ENCODE results near the gene HMG20B.

DNA sequence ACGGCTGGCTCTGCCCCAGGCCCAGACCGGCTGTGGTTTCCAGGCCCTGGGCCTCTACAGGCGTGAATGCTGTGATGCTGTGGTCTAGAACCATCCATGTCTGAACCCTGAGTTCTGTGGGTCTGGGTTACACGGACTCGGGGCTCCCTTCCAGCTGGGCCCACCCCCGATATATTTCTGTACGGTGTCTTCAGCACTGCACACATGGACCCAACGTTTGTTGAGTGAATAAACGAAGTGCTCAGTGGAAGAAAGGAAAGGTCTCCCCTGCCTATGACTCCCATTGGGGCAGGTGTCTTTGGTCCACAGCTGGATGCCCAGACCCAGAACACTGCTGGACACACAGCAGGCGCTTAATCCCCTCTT, 27.1 kb upstream of the HMG20B start:
- TF ChIP-seq POLR2A (IDR thresholded peaks at IDR 0.05): no peak
- TF ChIP-seq, protein P1, sequence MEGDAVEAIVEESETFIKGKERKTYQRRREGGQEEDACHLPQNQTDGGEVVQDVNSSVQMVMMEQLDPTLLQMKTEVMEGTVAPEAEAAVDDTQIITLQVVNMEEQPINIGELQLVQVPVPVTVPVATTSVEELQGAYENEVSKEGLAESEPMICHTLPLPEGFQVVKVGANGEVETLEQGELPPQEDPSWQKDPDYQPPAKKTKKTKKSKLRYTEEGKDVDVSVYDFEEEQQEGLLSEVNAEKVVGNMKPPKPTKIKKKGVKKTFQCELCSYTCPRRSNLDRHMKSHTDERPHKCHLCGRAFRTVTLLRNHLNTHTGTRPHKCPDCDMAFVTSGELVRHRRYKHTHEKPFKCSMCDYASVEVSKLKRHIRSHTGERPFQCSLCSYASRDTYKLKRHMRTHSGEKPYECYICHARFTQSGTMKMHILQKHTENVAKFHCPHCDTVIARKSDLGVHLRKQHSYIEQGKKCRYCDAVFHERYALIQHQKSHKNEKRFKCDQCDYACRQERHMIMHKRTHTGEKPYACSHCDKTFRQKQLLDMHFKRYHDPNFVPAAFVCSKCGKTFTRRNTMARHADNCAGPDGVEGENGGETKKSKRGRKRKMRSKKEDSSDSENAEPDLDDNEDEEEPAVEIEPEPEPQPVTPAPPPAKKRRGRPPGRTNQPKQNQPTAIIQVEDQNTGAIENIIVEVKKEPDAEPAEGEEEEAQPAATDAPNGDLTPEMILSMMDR (IDR thresholded peaks at IDR 0.05): no peak
